Measurements from ENCODE around the gene MAN2B2.
"Not testable (repeated sequence)": the region's sequence is repeated elsewhere in the genome, so short reads cannot be mapped to it uniquely, and the experiment has no call there.

MAN2B2 gene

DNA sequence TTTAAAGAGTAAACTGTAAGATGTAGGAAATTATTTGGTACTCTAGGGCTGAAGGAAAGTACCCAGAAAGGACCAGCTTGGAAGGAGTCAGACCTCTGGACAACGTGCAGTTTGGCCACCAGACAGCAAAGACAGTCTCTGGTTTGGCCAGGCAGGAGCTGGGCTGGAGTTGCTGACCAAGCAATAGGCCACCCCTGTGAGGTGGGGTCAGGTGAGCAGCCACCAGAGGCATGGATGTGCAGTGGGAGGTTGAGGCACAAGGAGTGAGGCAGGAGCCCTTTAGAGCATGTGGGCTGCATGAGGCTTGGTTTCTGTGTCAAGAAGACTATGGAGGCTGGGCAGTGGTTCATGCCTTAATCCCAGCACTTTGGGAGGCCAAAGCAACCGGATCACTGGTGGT, 47.8 kb downstream of the MAN2B2 start:
- no peak overlapping the region for H3K27ac ChIP-seq (ENCODE audit: low read depth, low read length)
- H3K36me3 ChIP-seq (ENCODE audit: low read length), result no peaks in the 10 kb centered on the region
- no peak overlapping the region for H3K4me3 ChIP-seq (ENCODE audit: insufficient read depth, low read length, poor library complexity, severe bottlenecking)
- no peaks in the 10 kb centered on the region for H3K9me2 ChIP-seq (replicated peaks; ENCODE audit: insufficient read depth, low read length)
- no peak overlapping the region for H2AFZ ChIP-seq (ENCODE audit: low read depth, low read length, severe bottlenecking)
- no peak for TF ChIP-seq EZH2phosphoT487 (conservative IDR thresholded peaks at IDR 0.05; ENCODE audit: low read length)
- no peak for TF ChIP-seq CTCF (IDR thresholded peaks at IDR 0.05; ENCODE audit: insufficient read depth, low read length, poor library complexity, severe bottlenecking)
- H4K20me1 ChIP-seq (ENCODE audit: low read depth, low read length), result no peaks in the 10 kb centered on the region
- H3K27me3 ChIP-seq (ENCODE audit: low read length), result no peaks in the 10 kb centered on the region
- H3K9ac ChIP-seq (ENCODE audit: low read length), result no peak overlapping the region
- no peak overlapping the region for H3K4me2 ChIP-seq (ENCODE audit: low read depth, low read length, poor library complexity, severe bottlenecking)
- no peaks in the 10 kb centered on the region for H3K9me3 ChIP-seq (ENCODE audit: insufficient read depth, low read length)
- H3K79me2 ChIP-seq (ENCODE audit: insufficient read depth, low read length), result no peaks in the 10 kb centered on the region
- no peaks in the 10 kb centered on the region for H3F3A ChIP-seq (ENCODE audit: insufficient read depth)

GRCh38 chr4:6625256-6625655, 50.3 kb downstream of the MAN2B2 start:
- Histone ChIP-seq H2AFZ (ENCODE audit: low read depth, low read length, severe bottlenecking) (no peak overlapping the region), H3K36me3 (ENCODE audit: low read length) (no peaks in the 10 kb centered on the region), H3K4me2 (ENCODE audit: low read depth, low read length, poor library complexity, severe bottlenecking) (no peak overlapping the region), H3K79me2 (ENCODE audit: insufficient read depth, low read length) (no peaks in the 10 kb centered on the region), H3K9me2 (replicated peaks; ENCODE audit: insufficient read depth, low read length) (no peaks in the 10 kb centered on the region), H3K27me3 (ENCODE audit: low read length) (no peaks in the 10 kb centered on the region), H3K4me3 (ENCODE audit: insufficient read depth, low read length, poor library complexity, severe bottlenecking) (no peak overlapping the region), H3K27ac (ENCODE audit: low read depth, low read length) (no peak overlapping the region), H4K20me1 (ENCODE audit: low read depth, low read length) (no peaks in the 10 kb centered on the region), H3F3A (ENCODE audit: insufficient read depth) (no peaks in the 10 kb centered on the region), H3K9ac (ENCODE audit: low read length) (no peak overlapping the region), H3K9me3 (ENCODE audit: insufficient read depth, low read length) (no peaks in the 10 kb centered on the region)
- no peak for TF ChIP-seq EZH2phosphoT487 (conservative IDR thresholded peaks at IDR 0.05; ENCODE audit: low read length)
- TF ChIP-seq CTCF (IDR thresholded peaks at IDR 0.05; ENCODE audit: insufficient read depth, low read length, poor library complexity, severe bottlenecking), result no peak

DNA sequence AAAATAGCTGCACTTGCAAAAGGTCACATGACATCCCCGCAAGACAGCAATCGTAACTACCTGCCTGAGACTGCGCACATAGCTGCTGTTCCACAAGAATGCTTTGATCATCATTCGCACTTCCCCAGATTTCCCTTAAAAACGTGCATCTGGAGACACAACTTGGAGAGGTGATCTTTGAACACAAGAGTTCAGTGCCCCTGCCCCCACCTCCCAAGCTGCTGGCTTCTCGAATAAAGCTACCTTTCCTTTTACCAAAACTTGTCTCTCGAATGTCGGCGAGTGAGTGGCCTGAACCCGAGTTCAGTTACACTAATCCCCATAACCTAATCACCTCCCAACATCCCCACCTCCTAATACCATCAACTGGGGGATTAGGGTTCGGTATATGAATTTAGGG, 51.1 kb downstream of the MAN2B2 start:
- H3K9me2 ChIP-seq (replicated peaks; ENCODE audit: insufficient read depth, low read length), result no peaks in the 10 kb centered on the region
- no peak overlapping the region for H3K4me3 ChIP-seq (ENCODE audit: insufficient read depth, low read length, poor library complexity, severe bottlenecking)
- H3K27me3 ChIP-seq (ENCODE audit: low read length), result no peaks in the 10 kb centered on the region
- H3K36me3 ChIP-seq (ENCODE audit: low read length), result no peaks in the 10 kb centered on the region
- no peaks in the 10 kb centered on the region for H3K79me2 ChIP-seq (ENCODE audit: insufficient read depth, low read length)
- no peak overlapping the region for H3K9ac ChIP-seq (ENCODE audit: low read length)
- H4K20me1 ChIP-seq (ENCODE audit: low read depth, low read length), result no peaks in the 10 kb centered on the region
- no peak for TF ChIP-seq EZH2phosphoT487 (conservative IDR thresholded peaks at IDR 0.05; ENCODE audit: low read length)
- no peak for TF ChIP-seq CTCF (IDR thresholded peaks at IDR 0.05; ENCODE audit: insufficient read depth, low read length, poor library complexity, severe bottlenecking)
- no peak overlapping the region for H2AFZ ChIP-seq (ENCODE audit: low read depth, low read length, severe bottlenecking)
- no peak overlapping the region for H3K27ac ChIP-seq (ENCODE audit: low read depth, low read length)
- H3K4me2 ChIP-seq (ENCODE audit: low read depth, low read length, poor library complexity, severe bottlenecking), result no peak overlapping the region
- no peaks in the 10 kb centered on the region for H3F3A ChIP-seq (ENCODE audit: insufficient read depth)
- no peaks in the 10 kb centered on the region for H3K9me3 ChIP-seq (ENCODE audit: insufficient read depth, low read length)

GRCh38 chr4:6627832-6628231, 52.8 kb downstream of the MAN2B2 start:
- Histone ChIP-seq H3K4me2 (ENCODE audit: low read depth, low read length, poor library complexity, severe bottlenecking) (no peak overlapping the region), H3K9ac (ENCODE audit: low read length) (no peak overlapping the region), H3K27me3 (ENCODE audit: low read length) (no peaks in the 10 kb centered on the region), H3K4me3 (ENCODE audit: insufficient read depth, low read length, poor library complexity, severe bottlenecking) (no peak overlapping the region), H3F3A (ENCODE audit: insufficient read depth) (no peaks in the 10 kb centered on the region), H2AFZ (ENCODE audit: low read depth, low read length, severe bottlenecking) (no peak overlapping the region), H3K36me3 (ENCODE audit: low read length) (no peaks in the 10 kb centered on the region), H3K79me2 (ENCODE audit: insufficient read depth, low read length) (no peaks in the 10 kb centered on the region), H4K20me1 (ENCODE audit: low read depth, low read length) (no peaks in the 10 kb centered on the region), H3K27ac (ENCODE audit: low read depth, low read length) (no peak overlapping the region), H3K9me2 (replicated peaks; ENCODE audit: insufficient read depth, low read length) (no peaks in the 10 kb centered on the region), H3K9me3 (ENCODE audit: insufficient read depth, low read length) (no peaks in the 10 kb centered on the region)
- no peak for TF ChIP-seq CTCF (IDR thresholded peaks at IDR 0.05; ENCODE audit: insufficient read depth, low read length, poor library complexity, severe bottlenecking)
- no peak for TF ChIP-seq EZH2phosphoT487 (conservative IDR thresholded peaks at IDR 0.05; ENCODE audit: low read length)

DNA sequence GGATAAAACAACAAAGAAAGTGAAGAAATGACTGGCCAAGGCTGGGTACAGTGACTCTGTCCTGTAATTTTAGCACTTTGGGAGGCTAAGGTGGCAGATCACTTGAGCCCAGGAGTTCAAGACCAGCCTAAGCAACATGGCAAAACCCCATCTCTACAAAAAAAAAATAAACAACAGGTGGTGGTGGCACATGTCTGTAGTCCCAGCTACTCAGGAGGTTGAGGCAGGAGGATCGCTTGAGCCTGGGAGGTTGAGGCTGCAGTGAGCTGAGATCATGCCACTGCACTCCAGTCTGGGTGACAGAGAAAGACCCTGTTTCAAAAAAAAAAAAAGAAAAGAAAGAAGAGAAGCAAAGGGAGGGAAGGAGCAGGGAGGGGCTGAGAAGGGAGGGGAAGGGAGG, 53.5 kb downstream of the MAN2B2 start:
- not testable (repeated sequence) for H3K36me3 ChIP-seq (ENCODE audit: low read length); H3K27me3 ChIP-seq (ENCODE audit: low read length); H3K9me3 ChIP-seq (ENCODE audit: insufficient read depth, low read length); H3K4me2 ChIP-seq (ENCODE audit: low read depth, low read length, poor library complexity, severe bottlenecking); H3K9ac ChIP-seq (ENCODE audit: low read length); H3K9me2 ChIP-seq (replicated peaks; ENCODE audit: insufficient read depth, low read length); H4K20me1 ChIP-seq (ENCODE audit: low read depth, low read length); H3K79me2 ChIP-seq (ENCODE audit: insufficient read depth, low read length); H3K4me3 ChIP-seq (ENCODE audit: insufficient read depth, low read length, poor library complexity, severe bottlenecking); H3K27ac ChIP-seq (ENCODE audit: low read depth, low read length); H2AFZ ChIP-seq (ENCODE audit: low read depth, low read length, severe bottlenecking); H3F3A ChIP-seq (ENCODE audit: insufficient read depth)
